H1 (cell line): ENCODE data around the gene CUL9.

Experiments
- CBX5 ChIP-seq: fragments of 300-800, 300-1000 bp; sonication (generic); IDR thresholded peaks from 2 replicates; pipeline ENCODE4 v1.7.1; 2016; ENCODE audit warnings: antibody characterized with exemption, low read length, low read depth
- EP300 ChIP-seq, 2 experiments: IDR thresholded peaks; 1 replicate in 1 of 2; 2 replicates in 1 of 2; pipeline ENCODE4 v1.6.1; 2011 to 2012; ENCODE audit warnings: low read depth in 2 of 2, low read length in 2 of 2, mild to moderate bottlenecking in 2 of 2, borderline replicate concordance in 1 of 2, inconsistent platforms in 1 of 2, moderate library complexity in 1 of 2
- EZH2 ChIP-seq: fragments of 200-600 bp; sonication (generic); IDR thresholded peaks from 2 replicates; pipeline ENCODE4 v1.7.1; 2012; ENCODE audit warnings: low read depth, mild to moderate bottlenecking, moderate library complexity, low read length, inconsistent platforms; ENCODE audit not compliant: severe bottlenecking
- GTF2F1 ChIP-seq: IDR thresholded peaks from 2 replicates; pipeline ENCODE4 v1.6.1; 2012; ENCODE audit warnings: low read depth, low read length, improper control_type of control experiment, borderline replicate concordance
- TF ChIP-seq, protein P1 (sequence below), 3 experiments: IDR thresholded peaks; 1 replicate in 2 of 3; 2 replicates in 1 of 3; pipeline versions ENCODE4 v1.5.1 to v1.6.1; 2011; ENCODE audit warnings: low read length in 3 of 3, mild to moderate bottlenecking in 3 of 3, inconsistent platforms in 2 of 3, low read depth in 1 of 3, moderate library complexity in 1 of 3; ENCODE audit not compliant: insufficient read depth in 1 of 3; ENCODE audit errors: control extremely low read depth in 1 of 3

DNA sequence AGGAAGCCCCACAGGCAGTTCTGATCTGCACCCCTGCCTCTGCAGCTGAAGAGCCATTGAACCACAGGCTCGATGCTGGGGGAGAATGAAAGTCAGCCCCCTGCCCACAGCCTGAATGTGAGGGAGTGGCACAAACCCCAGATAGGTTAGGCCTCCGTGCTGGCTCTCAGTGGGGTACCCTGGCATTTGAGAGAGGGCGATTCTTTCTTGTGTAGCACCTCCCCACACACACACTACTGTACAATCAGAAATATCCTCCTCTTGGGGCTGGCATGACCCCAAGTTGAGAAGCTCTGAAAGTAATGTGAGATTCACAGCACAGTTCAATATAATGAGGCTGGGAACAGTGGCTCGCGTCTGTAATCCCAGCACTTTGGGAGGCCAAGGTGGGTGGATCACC lies 79.2 kb downstream of the CUL9 start:
- TF ChIP-seq, protein P1, sequence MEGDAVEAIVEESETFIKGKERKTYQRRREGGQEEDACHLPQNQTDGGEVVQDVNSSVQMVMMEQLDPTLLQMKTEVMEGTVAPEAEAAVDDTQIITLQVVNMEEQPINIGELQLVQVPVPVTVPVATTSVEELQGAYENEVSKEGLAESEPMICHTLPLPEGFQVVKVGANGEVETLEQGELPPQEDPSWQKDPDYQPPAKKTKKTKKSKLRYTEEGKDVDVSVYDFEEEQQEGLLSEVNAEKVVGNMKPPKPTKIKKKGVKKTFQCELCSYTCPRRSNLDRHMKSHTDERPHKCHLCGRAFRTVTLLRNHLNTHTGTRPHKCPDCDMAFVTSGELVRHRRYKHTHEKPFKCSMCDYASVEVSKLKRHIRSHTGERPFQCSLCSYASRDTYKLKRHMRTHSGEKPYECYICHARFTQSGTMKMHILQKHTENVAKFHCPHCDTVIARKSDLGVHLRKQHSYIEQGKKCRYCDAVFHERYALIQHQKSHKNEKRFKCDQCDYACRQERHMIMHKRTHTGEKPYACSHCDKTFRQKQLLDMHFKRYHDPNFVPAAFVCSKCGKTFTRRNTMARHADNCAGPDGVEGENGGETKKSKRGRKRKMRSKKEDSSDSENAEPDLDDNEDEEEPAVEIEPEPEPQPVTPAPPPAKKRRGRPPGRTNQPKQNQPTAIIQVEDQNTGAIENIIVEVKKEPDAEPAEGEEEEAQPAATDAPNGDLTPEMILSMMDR (IDR thresholded peaks at IDR 0.05; ENCODE audit: control extremely low read depth in 1 of 3, insufficient read depth in 1 of 3, low read depth in 1 of 3, low read length in 3 of 3) = no peak
- TF ChIP-seq EP300 (IDR thresholded peaks at IDR 0.05; ENCODE audit: borderline replicate concordance in 1 of 2, low read depth in 2 of 2, low read length in 2 of 2) (no peak), EZH2 (no peak), CBX5 (no peak), GTF2F1 (no peak)
